Tibial nerve (tissue), 4 donors: ENCODE data around the gene CORIN. TPM values are rescaled to one million over a fixed set of nuclear protein-coding genes. Genes with fewer than 3 reads are reported as not detected.

Experiments
- DNase-seq, 2 donors: peaks; one replicate each; pipeline ENCODE4 v3.0.0-alpha.2; 2019; ENCODE audit warnings: low spot score in 2 of 2
- H3K27ac ChIP-seq, 4 donors: fragments of 200-600 bp; sonication (generic) in 3 of 4; one replicate each; pipeline ENCODE4 v1.5.1; 2017 to 2019; ENCODE audit warnings: mild to moderate bottlenecking in 1 of 4
- H3K27me3 ChIP-seq, 2 donors: fragments of 200-600 bp; sonication (generic) in 1 of 2; one replicate each; pipeline versions ENCODE4 v1.5.1 to v1.6.0; 2017 to 2019
- H3K36me3 ChIP-seq, 3 donors: fragments of 200-600 bp; sonication (generic); one replicate each; pipeline ENCODE4 v1.5.1; 2018 to 2019
- H3K4me1 ChIP-seq, 4 donors: fragments of 200-600 bp; sonication (generic) in 3 of 4; one replicate each; pipeline ENCODE4 v1.5.1; 2017 to 2019
- H3K4me3 ChIP-seq, 4 donors: fragments of 200-600 bp; sonication (generic) in 3 of 4; one replicate each; pipeline ENCODE4 v1.5.1; 2017 to 2019; ENCODE audit warnings: mild to moderate bottlenecking in 1 of 4, moderate library complexity in 1 of 4
- H3K9me3 ChIP-seq, 4 donors: fragments of 200-600 bp; sonication (generic) in 3 of 4; one replicate each; pipeline ENCODE4 v1.5.1; 2017 to 2019
- EP300 ChIP-seq, 2 donors: sonication (generic); formaldehyde crosslinking; IDR thresholded peaks; one replicate each; pipeline ENCODE4 v1.6.1; 2017; ENCODE audit warnings: antibody characterized with exemption in 2 of 2, mild to moderate bottlenecking in 1 of 2
- POLR2A ChIP-seq, 2 donors: fragments of 450-650 bp; IDR thresholded peaks; one replicate each; pipeline ENCODE4 v1.6.1; 2017; ENCODE audit warnings: antibody characterized with exemption in 2 of 2, mild to moderate bottlenecking in 2 of 2, moderate library complexity in 2 of 2
- WGBS, 2 donors: methylation state at CpG; one replicate each; pipeline ENCODE4 v1.1.5; 2018; 5-methylcytosine and 5-hydroxymethylcytosine counted together
- total RNA-seq, 4 donors: library from RNA; depleted of rRNA; stranded (reverse); fragments of >200 nt; gene quantifications; one replicate each; pipeline ENCODE4 v1.1.0, GENCODE V29; 2016
- TF ChIP-seq, protein P1 (sequence below), 5 experiments: fragments of 200-600 bp in 3 of 5; fragments of 450-650 bp in 2 of 5; sonication (generic) in 3 of 5; IDR thresholded peaks; one replicate each; pipeline ENCODE4 v1.5.1; 2016 to 2019; ENCODE audit warnings: antibody characterized with exemption in 5 of 5, mild to moderate bottlenecking in 3 of 5, moderate library complexity in 2 of 5

CORIN gene
- total RNA-seq, 4 donors from 2014 or later, result 0.22 to 0.42 TPM; not detected in 2

DNA sequence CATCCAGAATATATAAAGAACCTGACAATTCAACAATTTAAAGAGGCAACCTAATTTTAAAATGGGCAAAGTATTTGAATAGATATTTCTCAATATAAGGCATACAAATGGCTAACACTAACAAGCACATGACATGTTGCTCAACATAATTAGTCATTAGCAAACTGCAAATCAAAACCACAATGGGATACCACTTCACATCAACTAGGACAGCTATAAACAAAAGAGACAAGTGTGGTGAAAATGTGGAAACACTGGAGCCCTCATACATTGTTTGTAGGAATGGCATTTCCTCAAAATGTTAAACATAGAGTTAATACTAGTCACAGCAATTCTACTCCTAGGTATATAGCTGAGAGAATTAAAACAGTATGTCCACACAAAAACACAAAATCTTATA lies 96.7 kb downstream of the CORIN start:
- TF ChIP-seq EP300 (IDR thresholded peaks at IDR 0.05) (no peak), POLR2A (IDR thresholded peaks at IDR 0.05) (no peak)
- TF ChIP-seq, protein P1, sequence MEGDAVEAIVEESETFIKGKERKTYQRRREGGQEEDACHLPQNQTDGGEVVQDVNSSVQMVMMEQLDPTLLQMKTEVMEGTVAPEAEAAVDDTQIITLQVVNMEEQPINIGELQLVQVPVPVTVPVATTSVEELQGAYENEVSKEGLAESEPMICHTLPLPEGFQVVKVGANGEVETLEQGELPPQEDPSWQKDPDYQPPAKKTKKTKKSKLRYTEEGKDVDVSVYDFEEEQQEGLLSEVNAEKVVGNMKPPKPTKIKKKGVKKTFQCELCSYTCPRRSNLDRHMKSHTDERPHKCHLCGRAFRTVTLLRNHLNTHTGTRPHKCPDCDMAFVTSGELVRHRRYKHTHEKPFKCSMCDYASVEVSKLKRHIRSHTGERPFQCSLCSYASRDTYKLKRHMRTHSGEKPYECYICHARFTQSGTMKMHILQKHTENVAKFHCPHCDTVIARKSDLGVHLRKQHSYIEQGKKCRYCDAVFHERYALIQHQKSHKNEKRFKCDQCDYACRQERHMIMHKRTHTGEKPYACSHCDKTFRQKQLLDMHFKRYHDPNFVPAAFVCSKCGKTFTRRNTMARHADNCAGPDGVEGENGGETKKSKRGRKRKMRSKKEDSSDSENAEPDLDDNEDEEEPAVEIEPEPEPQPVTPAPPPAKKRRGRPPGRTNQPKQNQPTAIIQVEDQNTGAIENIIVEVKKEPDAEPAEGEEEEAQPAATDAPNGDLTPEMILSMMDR (IDR thresholded peaks at IDR 0.05), result no peak
- no peak overlapping the region for H3K4me3 ChIP-seq
- H3K36me3 ChIP-seq, result no peaks in the 10 kb centered on the region
- DNase-seq, result no peak
- no peaks in the 10 kb centered on the region for H3K27me3 ChIP-seq
- H3K9me3 ChIP-seq, result peaks cover 0 to 20% (median 3%) of the 10 kb centered on the region in 4 donors
- no peak overlapping the region for H3K27ac ChIP-seq
- H3K4me1 ChIP-seq, result no peaks in the 10 kb centered on the region

DNA sequence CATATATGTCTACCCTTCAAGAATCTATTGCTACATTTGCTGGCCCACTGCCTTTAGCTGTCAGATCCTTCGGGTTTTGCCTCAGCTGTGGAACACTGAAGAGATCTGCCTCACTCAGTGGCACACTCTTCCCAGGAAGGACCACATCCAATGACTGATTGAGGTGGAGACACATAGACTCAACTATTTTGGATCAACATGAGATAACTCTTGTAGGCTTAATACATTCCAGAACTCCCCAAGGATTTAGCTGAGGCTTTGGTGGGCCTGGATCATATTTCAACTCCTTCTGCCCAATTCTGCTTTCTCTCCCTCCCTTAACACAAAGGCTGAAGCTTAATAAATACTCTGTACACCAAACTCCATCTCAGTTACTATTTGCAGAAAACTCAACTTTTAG lies 100.5 kb downstream of the CORIN start:
- 70 to 73% methylated on average over 1 of the region's 1 CpG for WGBS, 2 donors
- DNase-seq, result no peak
- Histone ChIP-seq H3K27me3 (no peaks in the 10 kb centered on the region), H3K4me3 (no peak overlapping the region), H3K36me3 (no peaks in the 10 kb centered on the region), H3K9me3 (peaks cover 0 to 9% (median 3%) of the 10 kb centered on the region in 4 donors), H3K27ac (no peak overlapping the region), H3K4me1 (no peaks in the 10 kb centered on the region)
- TF ChIP-seq, protein P1 (IDR thresholded peaks at IDR 0.05), result no peak
- TF ChIP-seq EP300 (IDR thresholded peaks at IDR 0.05) (no peak), POLR2A (IDR thresholded peaks at IDR 0.05) (no peak)

DNA sequence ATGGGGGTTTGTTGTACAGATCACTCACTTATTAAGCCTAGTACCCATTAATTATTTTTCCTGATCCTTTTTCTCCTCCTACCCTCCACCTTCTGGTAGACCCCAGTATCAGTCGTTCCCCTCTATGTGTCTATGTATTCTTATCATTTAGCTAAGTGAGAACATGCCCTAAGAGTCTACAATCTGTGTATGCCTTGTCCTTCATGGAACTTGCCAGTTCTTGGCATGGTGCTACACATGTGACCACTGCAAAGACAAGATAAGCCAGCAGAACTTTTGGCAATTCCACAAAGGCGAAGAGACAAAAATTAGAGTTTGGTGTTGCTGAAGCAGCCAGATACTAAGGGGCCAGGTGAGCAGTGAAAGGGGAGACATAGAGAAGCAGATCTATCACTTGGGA lies 101.3 kb downstream of the CORIN start:
- H3K27ac ChIP-seq, result no peak overlapping the region
- H3K9me3 ChIP-seq, result peaks cover 0 to 9% (median 3%) of the 10 kb centered on the region in 4 donors
- no peaks in the 10 kb centered on the region for H3K36me3 ChIP-seq
- 78 to 87% methylated on average over 2 of the region's 2 CpGs for WGBS, 2 donors
- TF ChIP-seq EP300 (IDR thresholded peaks at IDR 0.05), result no peak
- TF ChIP-seq, protein P1 (IDR thresholded peaks at IDR 0.05), result no peak
- no peak for TF ChIP-seq POLR2A (IDR thresholded peaks at IDR 0.05)
- no peaks in the 10 kb centered on the region for H3K27me3 ChIP-seq
- H3K4me1 ChIP-seq, result no peaks in the 10 kb centered on the region
- H3K4me3 ChIP-seq, result no peak overlapping the region
- no peak for DNase-seq

DNA sequence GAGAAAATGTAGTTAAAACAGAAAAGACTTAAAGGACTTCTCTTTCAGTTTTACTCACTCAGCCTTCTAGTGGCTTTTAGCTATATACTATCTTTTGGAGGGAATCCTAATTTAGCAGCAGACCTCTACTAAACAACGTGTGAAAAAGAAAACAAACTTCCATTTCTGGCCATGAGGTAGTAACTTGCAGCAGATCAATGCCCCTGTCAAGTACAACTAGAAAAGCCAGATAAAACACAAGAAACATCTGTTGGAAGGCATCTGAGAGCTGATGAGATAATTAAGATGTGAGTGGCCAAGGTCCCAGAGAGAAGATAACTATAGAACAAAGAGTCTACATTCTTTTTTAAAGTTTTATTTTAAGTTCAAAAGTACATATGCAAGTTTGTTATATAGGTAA lies 101.7 kb downstream of the CORIN start:
- TF ChIP-seq, protein P1 (IDR thresholded peaks at IDR 0.05), result no peak
- 38 to 43% methylated on average over 1 of the region's 1 CpG for WGBS, 2 donors
- no peaks in the 10 kb centered on the region for H3K4me1 ChIP-seq
- peaks cover 0 to 9% (median 3%) of the 10 kb centered on the region in 4 donors for H3K9me3 ChIP-seq
- no peaks in the 10 kb centered on the region for H3K27me3 ChIP-seq
- no peak overlapping the region for H3K4me3 ChIP-seq
- no peak overlapping the region for H3K27ac ChIP-seq
- no peak for DNase-seq
- no peaks in the 10 kb centered on the region for H3K36me3 ChIP-seq

DNA sequence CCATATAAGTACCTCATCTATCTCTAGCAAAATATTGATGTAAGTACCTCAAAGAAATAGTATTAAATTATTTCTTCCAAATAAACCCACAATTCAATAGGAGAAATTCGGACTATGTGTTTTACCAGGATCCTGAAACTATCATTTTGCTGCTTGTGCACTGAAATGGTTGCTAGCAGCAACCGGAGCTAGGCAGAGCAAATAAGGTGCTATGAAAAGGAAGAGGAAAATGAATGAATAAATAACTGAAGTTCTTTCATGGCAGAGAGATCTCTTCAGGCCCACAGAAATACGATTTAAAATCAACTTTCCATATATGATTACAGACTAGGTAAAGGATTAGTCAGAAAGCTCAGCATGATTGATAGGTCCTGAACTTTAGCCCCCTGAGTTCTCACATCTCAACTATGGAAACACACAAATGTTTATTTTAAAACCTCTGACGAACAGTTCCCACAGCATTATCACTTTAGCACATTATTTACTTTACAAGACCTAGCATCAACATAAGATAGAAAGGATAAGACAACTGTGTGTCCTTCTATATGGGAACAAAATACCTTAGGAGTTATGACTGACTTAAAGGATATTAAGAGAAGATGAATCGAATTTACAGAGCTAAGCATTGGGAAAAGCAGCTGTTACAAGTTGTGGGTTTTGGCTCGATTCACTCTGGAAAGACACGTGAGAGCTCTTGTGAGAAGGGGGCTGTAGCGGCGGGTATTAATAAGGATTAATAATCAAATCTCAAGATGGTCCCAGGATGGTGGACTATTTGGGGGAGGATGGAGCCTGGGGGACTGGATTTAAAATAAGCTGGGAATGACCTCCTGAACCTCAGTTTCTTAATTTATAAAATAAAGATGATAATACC lies 104.3 kb downstream of the CORIN start:
- Histone ChIP-seq H3K36me3 (no peaks in the 10 kb centered on the region), H3K27me3 (no peaks in the 10 kb centered on the region), H3K27ac (no peak overlapping the region), H3K9me3 (peaks cover 0 to 2% (median 0%) of the 10 kb centered on the region in 4 donors), H3K4me1 (no peaks in the 10 kb centered on the region), H3K4me3 (no peak overlapping the region)
- no peak for DNase-seq
- TF ChIP-seq, protein P1 (IDR thresholded peaks at IDR 0.05), result no peak
- TF ChIP-seq EP300 (IDR thresholded peaks at IDR 0.05) (no peak), POLR2A (IDR thresholded peaks at IDR 0.05) (no peak)
- 49 to 58% methylated on average over 9 of the region's 9 CpGs for WGBS, 2 donors
